H54 (cell line): ENCODE data around the gene LRRC8B.
"Not testable (repeated sequence)": the region's sequence is repeated elsewhere in the genome, so short reads cannot be mapped to it uniquely, and the experiment has no call there.

Experiments
- DNase-seq: peaks from one replicate; pipeline ENCODE4 v3.0.0; 2011; ENCODE audit warnings: low spot score, mixed read lengths; ENCODE audit not compliant: insufficient read length
- FAIRE-seq: peaks from 3 replicates; lab custom pipeline; 2011; peaks lifted over from hg19 to GRCh38; lab: Jason Lieb, UNC
- POLR2A ChIP-seq: IDR thresholded peaks from 2 replicates; pipeline ENCODE4 v1.6.1; 2011; ENCODE audit warnings: low read depth, mild to moderate bottlenecking, low read length

LRRC8B gene

GRCh38 chr1:89531480-89532139, 7.0 kb downstream of the LRRC8B start:
- DNase-seq: no peak
- TF ChIP-seq POLR2A: no peak
- FAIRE-seq: no peak

GRCh38 chr1:89532228-89532627, 7.6 kb downstream of the LRRC8B start:
- no peak for FAIRE-seq
- DNase-seq: no peak
- TF ChIP-seq POLR2A: no peak

DNA sequence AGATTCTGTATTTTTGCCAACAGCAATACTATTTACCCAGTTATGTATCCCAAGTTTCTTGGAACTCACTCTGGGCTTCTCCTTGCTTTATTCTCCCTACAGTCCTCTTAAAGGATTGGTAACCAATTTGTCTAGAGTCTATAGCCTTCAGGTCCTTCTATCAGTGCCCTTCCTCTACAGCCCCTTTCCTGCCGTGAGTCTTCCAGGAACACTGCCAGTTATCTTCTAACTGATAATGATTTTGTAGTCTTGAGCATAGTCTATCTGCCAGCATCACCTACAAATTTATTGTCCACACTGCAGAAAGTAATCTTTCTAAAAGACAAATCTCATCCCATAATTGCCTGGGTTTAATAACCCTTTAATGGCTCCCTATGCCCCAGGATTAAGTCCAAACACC, 8.2 kb downstream of the LRRC8B start:
- FAIRE-seq (no peak), DNase-seq (no peak)
- no peak for TF ChIP-seq POLR2A

GRCh38 chr1:89535537-89535936, 10.9 kb downstream of the LRRC8B start:
- DNase-seq: no peak
- TF ChIP-seq POLR2A: no peak
- no peak for FAIRE-seq

GRCh38 chr1:89536555-89537341, 12.1 kb downstream of the LRRC8B start:
- TF ChIP-seq POLR2A: no peak
- DNase-seq: no peak
- FAIRE-seq: no peak

GRCh38 chr1:89538361-89538760, 13.7 kb downstream of the LRRC8B start:
- no peak for FAIRE-seq
- TF ChIP-seq POLR2A: no peak
- no peak for DNase-seq

DNA sequence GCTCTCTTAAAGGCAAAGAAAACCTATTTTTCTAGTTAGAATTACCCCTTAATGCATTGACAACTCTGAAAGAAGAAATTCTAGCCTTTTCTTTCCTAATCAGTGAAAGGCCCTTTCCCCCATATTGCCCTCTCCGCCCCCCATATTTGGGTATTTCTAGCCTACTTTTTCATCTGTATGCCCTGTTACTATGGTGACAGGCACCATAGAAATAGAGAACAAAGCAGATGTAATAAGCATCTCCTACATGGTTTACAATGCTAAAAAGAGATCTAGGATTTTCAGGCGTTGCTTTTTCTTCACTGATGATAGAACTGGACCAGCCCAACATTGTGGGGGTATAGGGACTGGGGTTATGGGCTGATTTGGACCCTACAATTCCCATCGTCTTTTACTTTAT, 14.5 kb downstream of the LRRC8B start:
- FAIRE-seq: no peak
- no peak for TF ChIP-seq POLR2A
- no peak for DNase-seq

DNA sequence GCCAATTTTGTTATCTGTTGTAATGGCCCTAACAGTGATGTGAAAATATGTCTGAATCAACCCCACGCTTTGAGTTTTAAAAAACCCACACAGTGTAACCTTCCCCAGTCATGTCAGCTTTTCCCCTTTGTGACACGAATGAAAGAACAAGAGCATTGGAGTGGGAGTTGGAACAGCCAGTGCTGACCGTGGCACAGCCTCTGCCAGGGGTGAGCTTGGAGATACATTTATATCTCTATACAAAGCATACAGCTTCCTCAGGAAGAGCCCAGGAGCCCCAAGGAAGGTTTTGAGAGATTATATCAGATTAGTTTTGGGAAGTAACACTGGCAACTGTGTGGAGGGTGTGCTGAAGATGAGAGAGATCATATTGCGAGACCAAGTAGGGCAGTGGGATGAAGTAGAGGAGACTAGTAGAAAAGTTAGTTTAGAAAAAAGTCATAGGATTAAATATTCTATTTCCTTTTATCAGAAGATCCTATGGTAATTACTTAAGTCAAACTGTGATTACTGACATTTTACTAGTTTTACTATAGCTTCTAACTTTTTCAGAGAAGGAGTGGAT, 15.9 kb downstream of the LRRC8B start:
- no peak for TF ChIP-seq POLR2A
- DNase-seq (no peak), FAIRE-seq (no peak)

GRCh38 chr1:89542345-89542744, 17.7 kb downstream of the LRRC8B start:
- FAIRE-seq (no peak), DNase-seq (no peak)
- no peak for TF ChIP-seq POLR2A

DNA sequence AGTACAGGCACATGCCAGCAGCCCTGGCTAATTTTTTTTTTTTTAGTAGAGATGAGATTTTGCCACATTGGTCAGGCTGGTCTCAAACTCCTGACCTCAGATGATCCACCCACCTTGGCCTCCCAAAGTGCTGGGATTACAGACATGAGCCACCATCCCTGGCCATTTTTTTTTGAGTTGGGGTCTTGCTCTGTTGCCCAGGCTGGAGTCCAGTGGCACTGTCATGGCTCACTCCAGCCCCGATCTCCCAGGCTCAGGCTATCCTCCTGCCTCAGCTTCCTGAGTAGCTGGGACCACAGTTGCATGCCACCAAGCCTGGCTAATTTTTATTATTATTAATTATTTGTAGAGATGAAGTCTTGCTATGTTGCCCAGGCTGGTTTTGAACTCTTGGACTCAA, 19.0 kb downstream of the LRRC8B start:
- not testable (repeated sequence) for FAIRE-seq, DNase-seq

DNA sequence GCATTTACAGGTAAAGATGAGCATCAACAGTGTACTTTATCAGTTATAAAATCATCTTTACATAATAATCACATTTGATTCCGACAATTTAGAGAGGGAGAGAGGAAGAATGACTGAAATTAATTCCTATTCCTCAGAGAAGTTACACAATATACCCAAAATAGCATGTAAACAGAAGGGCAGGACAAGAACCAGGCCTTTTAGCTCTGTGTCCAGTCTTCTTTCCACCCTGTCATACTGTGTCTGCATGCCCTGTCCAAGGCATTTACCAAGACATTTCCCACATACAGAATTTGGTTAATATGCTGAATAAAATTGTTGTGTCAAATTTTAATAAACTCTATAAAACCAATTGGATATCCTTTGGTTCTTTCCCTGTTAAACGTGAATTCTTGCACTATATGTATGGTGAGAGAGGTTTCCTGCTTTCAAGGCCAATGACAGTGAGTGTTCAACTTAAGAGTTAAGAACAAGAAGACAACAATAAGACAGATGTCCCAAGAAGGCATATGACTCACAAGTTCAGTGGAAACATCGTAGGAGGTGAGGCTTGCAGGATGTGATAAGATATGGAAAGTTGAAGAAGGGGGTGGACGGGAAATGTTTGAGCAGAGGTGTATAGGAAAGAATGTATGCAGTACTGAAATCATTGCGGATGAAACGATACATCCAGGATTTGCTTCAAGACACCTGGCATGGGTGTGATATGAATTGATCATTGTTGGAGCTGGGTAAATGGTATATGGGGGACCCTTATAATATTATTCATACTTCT, 20.8 kb downstream of the LRRC8B start:
- no peak for TF ChIP-seq POLR2A
- DNase-seq: no peak
- no peak for FAIRE-seq

DNA sequence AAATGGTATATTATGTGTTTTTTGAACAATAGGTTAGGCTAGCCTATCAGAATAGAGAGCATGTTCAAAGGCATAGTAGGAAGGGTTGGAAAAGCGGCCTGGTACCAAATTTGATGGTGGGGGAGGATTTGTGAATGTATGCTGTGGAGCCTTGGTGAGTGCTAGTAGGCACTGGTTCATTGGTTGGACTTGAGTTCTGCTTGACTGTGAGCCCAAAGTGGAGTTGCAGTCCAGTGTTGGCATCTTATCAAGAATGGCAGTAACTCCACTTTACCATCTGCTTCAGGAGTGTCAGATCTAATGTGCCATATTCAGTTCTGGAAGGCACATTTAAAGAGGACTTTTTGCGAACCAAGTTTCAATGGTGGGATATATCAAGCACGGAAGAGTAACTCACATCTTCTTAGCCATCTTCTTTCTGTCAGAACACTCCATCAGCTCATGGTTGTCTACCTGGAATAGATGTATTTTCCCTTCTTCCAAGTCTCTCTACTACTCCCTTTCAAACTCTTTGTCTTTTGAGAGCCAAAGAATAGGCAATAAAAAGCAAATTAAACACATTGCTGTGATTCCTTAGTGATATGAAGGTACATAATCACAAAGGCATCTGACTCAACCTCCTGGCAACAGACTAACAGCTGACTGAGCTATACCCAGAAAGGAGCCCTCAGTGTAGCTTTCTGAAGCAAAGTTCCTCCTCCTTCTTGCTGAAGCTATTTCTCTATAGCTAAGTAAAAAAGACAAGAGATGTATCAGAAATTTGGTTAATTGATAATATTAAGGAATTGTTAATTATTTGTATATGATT, 21.7 kb downstream of the LRRC8B start:
- no peak for DNase-seq
- FAIRE-seq: peak; percentile 23
- no peak for TF ChIP-seq POLR2A

DNA sequence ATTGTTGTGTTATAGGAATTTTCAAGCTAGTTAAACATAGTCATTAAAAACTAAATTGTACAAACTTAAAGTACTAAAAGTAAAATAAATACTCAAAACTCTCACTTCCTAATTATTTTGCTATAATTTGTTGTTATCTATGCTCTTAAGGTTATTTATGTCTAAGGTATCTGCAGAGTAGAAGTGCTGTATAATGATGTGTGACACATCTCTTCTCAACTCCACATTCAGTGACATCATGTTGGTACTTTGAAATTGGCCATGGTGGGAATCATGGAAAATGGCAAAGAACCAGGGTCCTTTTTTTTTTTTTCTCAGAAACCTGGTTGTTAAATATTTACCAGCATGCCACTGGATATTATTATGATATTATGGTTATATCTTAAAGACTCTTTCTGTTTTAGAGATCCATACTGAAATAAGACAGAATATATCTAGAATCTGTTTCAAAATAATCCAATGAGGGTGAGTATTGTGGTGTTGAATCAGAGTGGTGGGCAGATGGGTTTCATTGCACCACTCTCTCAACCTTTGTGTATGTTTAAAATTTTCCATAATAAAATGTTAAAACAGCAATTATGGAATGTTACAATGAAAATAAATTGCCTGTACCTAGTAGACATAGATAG, 22.4 kb downstream of the LRRC8B start:
- no peak for DNase-seq
- no peak for FAIRE-seq

More for the DNA sequence above, 22.4 kb downstream of the LRRC8B start:
- TF ChIP-seq POLR2A: no peak
